IPS DF 19.7 (cell line): Measurements from ENCODE around the gene OR1E1.
"Not testable (repeated sequence)": the region's sequence is repeated elsewhere in the genome, so short reads cannot be mapped to it uniquely, and the experiment has no call there.

Source experiments
- DNase-seq: peaks from one replicate; pipeline ENCODE4 v3.0.0-alpha.2; 2013; ENCODE audit warnings: low read depth, low spot score

Gene OR1E1

GRCh38 chr17:3398310-3398709 lies at the start of gene OR1E1:
Gene OR1E1 (minus strand): TSS chr17:3398410. CDS start chr17:3398410, 0 bp downstream.
- DNase-seq: no peak

- DNase-seq: peak; percentile 38
Measured at GRCh38 chr17:3447625-3448024, 49.4 kb upstream of the OR1E1 start.

- no peak for DNase-seq
Measured at GRCh38 chr17:3440451-3440850, 42.2 kb upstream of the OR1E1 start.

- no peak for DNase-seq
Measured at GRCh38 chr17:3438368-3438767, 40.2 kb upstream of the OR1E1 start.

- no peak for DNase-seq
Measured at GRCh38 chr17:3433741-3434140, 35.5 kb upstream of the OR1E1 start, which contains the start of gene OR1E2. Gene OR1E2 (minus strand): TSS chr17:3433841. CDS start chr17:3433841, 0 bp downstream.

- peak; percentile 2 for DNase-seq
Measured at GRCh38 chr17:3433215-3433614, 35.0 kb upstream of the OR1E1 start.

GRCh38 chr17:3418222-3418621 lies 20.0 kb upstream of the OR1E1 start:
- no peak for DNase-seq

GRCh38 chr17:3415610-3416009 lies 17.4 kb upstream of the OR1E1 start:
- no peak for DNase-seq

GRCh38 chr17:3412216-3412615 lies 14.0 kb upstream of the OR1E1 start:
- DNase-seq: not testable (repeated sequence)

GRCh38 chr17:3411070-3411469 lies 12.9 kb upstream of the OR1E1 start, which contains the start of gene OR3A3:
Gene OR3A3 (plus strand): TSS chr17:3411370.
- DNase-seq: no peak

- not testable (repeated sequence) for DNase-seq
Measured at GRCh38 chr17:3403856-3404255, 5.6 kb upstream of the OR1E1 start.

GRCh38 chr17:3401786-3402185 lies 3.6 kb upstream of the OR1E1 start:
- DNase-seq: no peak

- DNase-seq: no peak
Measured at GRCh38 chr17:3400055-3400454, 1.8 kb upstream of the OR1E1 start.

- DNase-seq: not testable (repeated sequence)
Measured at GRCh38 chr17:3397801-3398200, 409 bp downstream of the OR1E1 start.

- no peak for DNase-seq
Measured at GRCh38 chr17:3389791-3390190, 8.4 kb downstream of the OR1E1 start.

GRCh38 chr17:3385869-3386816 lies 12.1 kb downstream of the OR1E1 start, which contains the start of gene OR3A2:
Gene OR3A2 (minus strand): TSS chr17:3386308.
- no peak for DNase-seq

- no peak for DNase-seq
Measured at GRCh38 chr17:3381957-3382356, 16.3 kb downstream of the OR1E1 start.

- no peak for DNase-seq
Measured at GRCh38 chr17:3378321-3378720, 19.9 kb downstream of the OR1E1 start.

GRCh38 chr17:3371167-3371566 lies 27.0 kb downstream of the OR1E1 start:
- not testable (repeated sequence) for DNase-seq
